ENCODE measurements around the gene CCDC87.

- TF ChIP-seq POLR2A (IDR thresholded peaks at IDR 0.05) (no peak), CTCF (IDR thresholded peaks at IDR 0.05) (no peak)
Measured at GRCh38 chr11:66547662-66548009, 45.2 kb downstream of the CCDC87 start.
